ENCODE measurements around the gene AK2. TPM values are rescaled to one million over a fixed set of nuclear protein-coding genes. Genes with fewer than 3 reads are reported as not detected.
"Not testable (repeated sequence)": the region's sequence is repeated elsewhere in the genome, so short reads cannot be mapped to it uniquely, and the experiment has no call there.

AK2 gene
- total RNA-seq, 1 donor from 2014 or later: 126 TPM

GRCh38 chr1:32980080-32980479 lies 56.6 kb downstream of the AK2 start:
- H3K4me1 Mint-ChIP-seq (ENCODE audit: low read depth, unreplicated experiment): peaks cover 14% of the 10 kb centered on the region
- DNase-seq (ENCODE audit: low read depth) (no peak), FAIRE-seq (no peak)
- TF ChIP-seq, protein P1, sequence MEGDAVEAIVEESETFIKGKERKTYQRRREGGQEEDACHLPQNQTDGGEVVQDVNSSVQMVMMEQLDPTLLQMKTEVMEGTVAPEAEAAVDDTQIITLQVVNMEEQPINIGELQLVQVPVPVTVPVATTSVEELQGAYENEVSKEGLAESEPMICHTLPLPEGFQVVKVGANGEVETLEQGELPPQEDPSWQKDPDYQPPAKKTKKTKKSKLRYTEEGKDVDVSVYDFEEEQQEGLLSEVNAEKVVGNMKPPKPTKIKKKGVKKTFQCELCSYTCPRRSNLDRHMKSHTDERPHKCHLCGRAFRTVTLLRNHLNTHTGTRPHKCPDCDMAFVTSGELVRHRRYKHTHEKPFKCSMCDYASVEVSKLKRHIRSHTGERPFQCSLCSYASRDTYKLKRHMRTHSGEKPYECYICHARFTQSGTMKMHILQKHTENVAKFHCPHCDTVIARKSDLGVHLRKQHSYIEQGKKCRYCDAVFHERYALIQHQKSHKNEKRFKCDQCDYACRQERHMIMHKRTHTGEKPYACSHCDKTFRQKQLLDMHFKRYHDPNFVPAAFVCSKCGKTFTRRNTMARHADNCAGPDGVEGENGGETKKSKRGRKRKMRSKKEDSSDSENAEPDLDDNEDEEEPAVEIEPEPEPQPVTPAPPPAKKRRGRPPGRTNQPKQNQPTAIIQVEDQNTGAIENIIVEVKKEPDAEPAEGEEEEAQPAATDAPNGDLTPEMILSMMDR (IDR thresholded peaks at IDR 0.05; ENCODE audit: insufficient read depth, low read depth, low read length): no peak
- TF ChIP-seq EZH2 (IDR thresholded peaks at IDR 0.05; ENCODE audit: insufficient read depth, low read length): no peak
- no peak overlapping the region for H3K27ac Mint-ChIP-seq (ENCODE audit: unreplicated experiment)
- peaks cover 6% of the 10 kb centered on the region for H3K27me3 Mint-ChIP-seq (ENCODE audit: low read depth, unreplicated experiment)
- H3K36me3 Mint-ChIP-seq (ENCODE audit: low read depth, unreplicated experiment): peaks cover 4% of the 10 kb centered on the region
- no peaks in the 10 kb centered on the region for H3K9me3 Mint-ChIP-seq (ENCODE audit: unreplicated experiment)
- no peak overlapping the region for H3K4me3 Mint-ChIP-seq (ENCODE audit: unreplicated experiment)
- Histone ChIP-seq H2AFZ (ENCODE audit: low read depth, low read length) (no peak overlapping the region), H3K27me3 (ENCODE audit: insufficient read depth, low read length) (no peaks in the 10 kb centered on the region), H4K20me1 (ENCODE audit: insufficient read depth, low read length) (no peaks in the 10 kb centered on the region), H3K9ac (ENCODE audit: low read length) (no peak overlapping the region), H3K27ac (ENCODE audit: low read depth, low read length) (no peak overlapping the region), H3K9me3 (ENCODE audit: insufficient read depth, low read depth, low read length) (no peaks in the 10 kb centered on the region), H3K79me2 (ENCODE audit: insufficient read depth, low read length) (no peaks in the 10 kb centered on the region), H3K4me1 (ENCODE audit: insufficient read depth, low read length) (peaks cover 10% of the 10 kb centered on the region), H3K36me3 (ENCODE audit: insufficient read depth, low read length) (no peaks in the 10 kb centered on the region), H3K4me3 (ENCODE audit: insufficient read depth, low read depth, low read length) (no peak overlapping the region), H3K4me2 (ENCODE audit: low read length) (no peak overlapping the region)

- Mint-ChIP-seq H3K27ac (ENCODE audit: unreplicated experiment) (no peak overlapping the region), H3K36me3 (ENCODE audit: low read depth, unreplicated experiment) (peaks cover 4% of the 10 kb centered on the region), H3K9me3 (ENCODE audit: unreplicated experiment) (no peaks in the 10 kb centered on the region), H3K27me3 (ENCODE audit: low read depth, unreplicated experiment) (peaks cover 6% of the 10 kb centered on the region), H3K4me3 (ENCODE audit: unreplicated experiment) (no peak overlapping the region), H3K4me1 (ENCODE audit: low read depth, unreplicated experiment) (peaks cover 14% of the 10 kb centered on the region)
- H3K4me2 ChIP-seq (ENCODE audit: low read length): no peak overlapping the region
- TF ChIP-seq EZH2 (IDR thresholded peaks at IDR 0.05; ENCODE audit: insufficient read depth, low read length): no peak
- TF ChIP-seq, protein P1 (IDR thresholded peaks at IDR 0.05; ENCODE audit: insufficient read depth, low read depth, low read length): no peak
- no peak for FAIRE-seq
- H4K20me1 ChIP-seq (ENCODE audit: insufficient read depth, low read length): no peaks in the 10 kb centered on the region
- no peak overlapping the region for H3K27ac ChIP-seq (ENCODE audit: low read depth, low read length)
- no peak overlapping the region for H3K4me3 ChIP-seq (ENCODE audit: insufficient read depth, low read depth, low read length)
- no peak overlapping the region for H3K9ac ChIP-seq (ENCODE audit: low read length)
- no peaks in the 10 kb centered on the region for H3K36me3 ChIP-seq (ENCODE audit: insufficient read depth, low read length)
- no peaks in the 10 kb centered on the region for H3K27me3 ChIP-seq (ENCODE audit: insufficient read depth, low read length)
- H3K9me3 ChIP-seq (ENCODE audit: insufficient read depth, low read depth, low read length): no peaks in the 10 kb centered on the region
- H2AFZ ChIP-seq (ENCODE audit: low read depth, low read length): no peak overlapping the region
- no peak for DNase-seq (ENCODE audit: low read depth)
- H3K79me2 ChIP-seq (ENCODE audit: insufficient read depth, low read length): no peaks in the 10 kb centered on the region
- H3K4me1 ChIP-seq (ENCODE audit: insufficient read depth, low read length): peaks cover 10% of the 10 kb centered on the region
These were observed 57.8 kb downstream of the AK2 start for GRCh38 chr1:32978854-32979253.

DNA sequence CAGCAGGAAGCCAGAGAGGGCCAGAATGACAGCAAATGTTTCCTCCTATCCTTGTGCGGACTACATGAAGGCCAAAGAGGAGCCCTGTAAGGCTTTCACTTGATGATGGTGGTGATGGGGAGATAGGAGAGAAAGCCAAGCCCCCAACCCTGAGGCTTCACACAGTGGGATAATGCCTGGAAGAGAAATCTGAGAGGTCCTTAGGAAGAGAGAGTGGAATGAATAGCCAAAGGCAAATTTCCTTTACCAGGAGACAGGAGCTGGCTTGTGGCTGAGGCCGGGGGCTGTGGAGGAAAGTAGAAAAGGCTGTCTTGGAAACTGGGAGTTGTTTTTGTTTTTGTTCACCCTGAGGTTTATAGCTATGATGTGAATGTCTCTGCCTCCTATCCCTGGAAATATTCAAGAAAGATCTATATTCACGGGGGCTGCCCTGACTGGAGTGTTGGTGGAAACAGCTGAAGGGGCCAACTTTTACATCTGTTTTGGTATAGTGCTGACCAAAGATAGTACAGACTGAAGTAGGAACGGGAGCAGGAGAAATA lies 59.1 kb downstream of the AK2 start:
- no peak for DNase-seq (ENCODE audit: low read depth)
- no peak for TF ChIP-seq EZH2 (IDR thresholded peaks at IDR 0.05; ENCODE audit: insufficient read depth, low read length)
- no peaks in the 10 kb centered on the region for H3K9me3 ChIP-seq (ENCODE audit: insufficient read depth, low read depth, low read length)
- FAIRE-seq: no peak
- H3K4me3 Mint-ChIP-seq (ENCODE audit: unreplicated experiment): no peak overlapping the region
- H3K4me2 ChIP-seq (ENCODE audit: low read length): no peak overlapping the region
- H3K4me1 ChIP-seq (ENCODE audit: insufficient read depth, low read length): peaks cover 15% of the 10 kb centered on the region
- H3K79me2 ChIP-seq (ENCODE audit: insufficient read depth, low read length): no peaks in the 10 kb centered on the region
- H4K20me1 ChIP-seq (ENCODE audit: insufficient read depth, low read length): no peaks in the 10 kb centered on the region
- H3K9me3 Mint-ChIP-seq (ENCODE audit: unreplicated experiment): no peaks in the 10 kb centered on the region
- peaks cover 6% of the 10 kb centered on the region for H3K27me3 Mint-ChIP-seq (ENCODE audit: low read depth, unreplicated experiment)
- H3K4me3 ChIP-seq (ENCODE audit: insufficient read depth, low read depth, low read length): no peak overlapping the region
- H3K4me1 Mint-ChIP-seq (ENCODE audit: low read depth, unreplicated experiment): peaks cover 14% of the 10 kb centered on the region
- H3K9ac ChIP-seq (ENCODE audit: low read length): no peak overlapping the region
- no peak overlapping the region for H3K27ac ChIP-seq (ENCODE audit: low read depth, low read length)
- no peak overlapping the region for H3K27ac Mint-ChIP-seq (ENCODE audit: unreplicated experiment)
- H3K27me3 ChIP-seq (ENCODE audit: insufficient read depth, low read length): no peaks in the 10 kb centered on the region
- peaks cover 4% of the 10 kb centered on the region for H3K36me3 Mint-ChIP-seq (ENCODE audit: low read depth, unreplicated experiment)
- H2AFZ ChIP-seq (ENCODE audit: low read depth, low read length): no peak overlapping the region
- H3K36me3 ChIP-seq (ENCODE audit: insufficient read depth, low read length): no peaks in the 10 kb centered on the region

DNA sequence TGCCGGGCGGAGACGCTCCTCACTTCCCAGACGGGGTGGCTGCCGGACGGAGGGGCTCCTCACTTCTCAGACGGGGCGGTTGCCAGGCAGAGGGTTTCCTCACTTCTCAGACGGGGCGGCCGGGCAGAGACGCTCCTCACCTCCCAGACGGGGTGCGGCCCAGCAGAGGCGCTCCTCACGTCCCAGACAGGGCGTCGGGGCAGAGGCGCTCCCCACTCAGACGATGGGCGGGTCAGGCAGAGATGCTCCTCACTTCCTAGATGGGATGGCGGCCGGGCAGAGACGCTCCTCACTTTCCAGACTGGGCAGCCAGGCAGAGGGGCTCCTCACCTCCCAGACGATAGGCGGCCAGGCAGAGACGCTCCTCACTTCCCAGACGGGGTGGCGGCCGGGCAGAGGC lies 61.6 kb downstream of the AK2 start:
- FAIRE-seq; H3K9ac ChIP-seq (ENCODE audit: low read length); H3K79me2 ChIP-seq (ENCODE audit: insufficient read depth, low read length); H3K4me2 ChIP-seq (ENCODE audit: low read length); H3K36me3 ChIP-seq (ENCODE audit: insufficient read depth, low read length); H3K27ac Mint-ChIP-seq (ENCODE audit: unreplicated experiment); H3K4me3 ChIP-seq (ENCODE audit: insufficient read depth, low read depth, low read length); H3K36me3 Mint-ChIP-seq (ENCODE audit: low read depth, unreplicated experiment); H2AFZ ChIP-seq (ENCODE audit: low read depth, low read length); H3K4me1 ChIP-seq (ENCODE audit: insufficient read depth, low read length); H3K9me3 ChIP-seq (ENCODE audit: insufficient read depth, low read depth, low read length); H4K20me1 ChIP-seq (ENCODE audit: insufficient read depth, low read length); DNase-seq (ENCODE audit: low read depth); H3K27ac ChIP-seq (ENCODE audit: low read depth, low read length); H3K4me1 Mint-ChIP-seq (ENCODE audit: low read depth, unreplicated experiment); H3K27me3 ChIP-seq (ENCODE audit: insufficient read depth, low read length); H3K9me3 Mint-ChIP-seq (ENCODE audit: unreplicated experiment): not testable (repeated sequence)
- H3K27me3 Mint-ChIP-seq (ENCODE audit: low read depth, unreplicated experiment): peaks cover 25% of the 10 kb centered on the region
- peak overlapping the region; percentile 74 for H3K4me3 Mint-ChIP-seq (ENCODE audit: unreplicated experiment)

- not testable (repeated sequence) for H2AFZ ChIP-seq (ENCODE audit: low read depth, low read length); H3K79me2 ChIP-seq (ENCODE audit: insufficient read depth, low read length); DNase-seq (ENCODE audit: low read depth); H3K4me3 Mint-ChIP-seq (ENCODE audit: unreplicated experiment); H3K27me3 ChIP-seq (ENCODE audit: insufficient read depth, low read length); H3K36me3 ChIP-seq (ENCODE audit: insufficient read depth, low read length); H3K36me3 Mint-ChIP-seq (ENCODE audit: low read depth, unreplicated experiment); FAIRE-seq; H3K27ac Mint-ChIP-seq (ENCODE audit: unreplicated experiment); H3K9me3 ChIP-seq (ENCODE audit: insufficient read depth, low read depth, low read length); H4K20me1 ChIP-seq (ENCODE audit: insufficient read depth, low read length); H3K27ac ChIP-seq (ENCODE audit: low read depth, low read length); H3K4me3 ChIP-seq (ENCODE audit: insufficient read depth, low read depth, low read length); H3K9me3 Mint-ChIP-seq (ENCODE audit: unreplicated experiment); H3K9ac ChIP-seq (ENCODE audit: low read length)
- H3K4me2 ChIP-seq (ENCODE audit: low read length): peak overlapping the region; percentile 99
- peaks cover 27% of the 10 kb centered on the region for H3K27me3 Mint-ChIP-seq (ENCODE audit: low read depth, unreplicated experiment)
- peaks cover 11% of the 10 kb centered on the region for H3K4me1 Mint-ChIP-seq (ENCODE audit: low read depth, unreplicated experiment)
- peaks cover 10% of the 10 kb centered on the region for H3K4me1 ChIP-seq (ENCODE audit: insufficient read depth, low read length)
These were observed 63.2 kb downstream of the AK2 start for GRCh38 chr1:32973458-32973857.

Data from astrocyte (in vitro differentiated cells and primary cell).